ENCODE data around the gene CREM. TPM values are rescaled to one million over a fixed set of nuclear protein-coding genes. Genes with fewer than 3 reads are reported as not detected.

CREM gene
- total and polyA plus RNA-seq, 10 of the 15 experiments (the other 5 are each of a cell fraction or from before 2014, with no cell fraction given), result 51.3 to 115 (median 70.6) TPM

- TF ChIP-seq ZNF384 (IDR thresholded peaks at IDR 0.05; ENCODE audit: borderline replicate concordance, low read depth, low read length) (no peak), BCL11A (IDR thresholded peaks at IDR 0.05; ENCODE audit: low read depth, low read length) (no peak), ZZZ3 (IDR thresholded peaks at IDR 0.05; ENCODE audit: control insufficient read depth, insufficient read length, low read depth) (no peak), CREB1 (IDR thresholded peaks at IDR 0.05; ENCODE audit: low read depth) (no peak)
Observed at GRCh38 chr10:35202050-35202449, 75.4 kb downstream of the CREM start (continued).

DNA sequence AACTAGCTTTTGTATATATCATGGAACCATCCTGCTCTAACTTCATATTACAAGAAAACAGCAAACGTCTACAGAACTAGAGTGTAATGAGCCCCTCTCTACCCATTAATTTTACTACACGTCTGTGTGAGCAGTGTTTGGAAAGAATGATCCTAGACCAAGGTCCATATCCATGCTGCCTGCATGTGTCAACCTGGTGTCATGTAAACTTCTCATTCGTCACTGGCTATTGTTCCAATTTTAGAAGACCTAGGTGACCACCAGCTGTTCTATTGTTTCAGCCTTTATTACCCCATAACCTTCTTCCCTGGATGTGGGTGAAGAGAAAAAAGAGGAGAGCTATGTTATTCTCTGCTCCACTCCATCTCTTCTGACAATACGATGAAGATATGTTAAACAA, 77.1 kb downstream of the CREM start:
- H3K4me1 ChIP-seq (ENCODE audit: control insufficient read depth, insufficient read depth, low read length), result peaks cover 10% of the 10 kb centered on the region
- TF ChIP-seq EP300 (IDR thresholded peaks at IDR 0.05; ENCODE audit: borderline replicate concordance in 1 of 2, control insufficient read depth in 1 of 2, low read depth in 2 of 2, low read length in 2 of 2) (no peak), YY1 (IDR thresholded peaks at IDR 0.05; ENCODE audit: low read depth, low read length) (no peak), CBX3 (IDR thresholded peaks at IDR 0.05; ENCODE audit: borderline replicate concordance, low read depth) (no peak), KAT2A (conservative IDR thresholded peaks at IDR 0.05; ENCODE audit: control insufficient read depth, low read depth, low read length) (no peak), HDGF (IDR thresholded peaks at IDR 0.05) (no peak), RAD51 (IDR thresholded peaks at IDR 0.05) (no peak), NRF1 (conservative IDR thresholded peaks at IDR 0.05; ENCODE audit: low read depth, low read length) (no peak), RB1 (IDR thresholded peaks at IDR 0.05; ENCODE audit: borderline replicate concordance) (no peak), RAD21 (IDR thresholded peaks at IDR 0.05; ENCODE audit: insufficient read depth, low read depth, low read length) (no peak), IKZF2 (IDR thresholded peaks at IDR 0.05) (no peak), GABPA (IDR thresholded peaks at IDR 0.05; ENCODE audit: low read depth) (no peak), NR2C2 (IDR thresholded peaks at IDR 0.05; ENCODE audit: borderline replicate concordance, control insufficient read depth, insufficient read length, low read depth) (no peak), BMI1 (IDR thresholded peaks at IDR 0.05; ENCODE audit: borderline replicate concordance) (no peak), NFIC (IDR thresholded peaks at IDR 0.05; ENCODE audit: low read depth, low read length) (no peak), MXI1 (IDR thresholded peaks at IDR 0.05; ENCODE audit: low read depth, low read length) (no peak), KLF5 (IDR thresholded peaks at IDR 0.05; ENCODE audit: partially characterized antibody) (no peak), MAX (IDR thresholded peaks at IDR 0.05; ENCODE audit: low read depth, low read length) (no peak)
- SMC1A ChIA-PET (ENCODE audit: uncharacterized antibody, unreplicated experiment), result interaction anchor here (1.0 to 6.9 kb wide), 5 partner anchors 8 to 18 kb away, joined by 3 to 56 read pairs (median 10); no protein-coding TSS in a partner anchor
- intact Hi-C loops (cut with micrococcal nuclease; ENCODE audit: unreplicated experiment) (no loop called here), in situ Hi-C loops (cut with MboI) (no loop called here)
- FAIRE-seq (peak; percentile 52), DNase-seq (ENCODE audit: low read depth, low spot score) (no peak), ATAC-seq (no peak)
- no peak overlapping the region for H3K9ac ChIP-seq (ENCODE audit: control insufficient read depth, insufficient read depth, low read length)
- POLR2A ChIA-PET, result no interaction called here
- H3K36me3 ChIP-seq (ENCODE audit: control insufficient read depth in 2 of 2, insufficient read depth in 2 of 2, low read length in 1 of 2), result no peaks in the 10 kb centered on the region
- RAD21 ChIA-PET (ENCODE audit: unreplicated experiment), result interaction anchor here (1.4 to 1.6 kb wide), 3 partner anchors 8 to 75 kb away, joined by 4 to 8 read pairs (median 5); no protein-coding TSS in a partner anchor
- H3K4me2 ChIP-seq (ENCODE audit: control insufficient read depth, insufficient read depth), result no peak overlapping the region
- H3K9me3 ChIP-seq (replicated peaks; ENCODE audit: control insufficient read depth, insufficient read depth, low read length), result no peaks in the 10 kb centered on the region
- H4K20me1 ChIP-seq (ENCODE audit: control insufficient read depth, insufficient read depth), result no peaks in the 10 kb centered on the region
- CTCF ChIA-PET, result interaction anchor here (0.5 to 7.5 kb wide), 8 partner anchors 8 to 359 kb away, joined by 3 to 46 read pairs (median 4); no protein-coding TSS in a partner anchor
- no peak overlapping the region for H2AFZ ChIP-seq (ENCODE audit: control insufficient read depth, low read depth, low read length)
- 97% methylated on average over 4 of the region's 4 CpGs for WGBS (ENCODE audit: insufficient coverage, insufficient replicate concordance, low lambda C conversion rate, missing lambda C conversion rate)
- H3K79me2 ChIP-seq (ENCODE audit: control insufficient read depth, insufficient read depth, low read length), result no peaks in the 10 kb centered on the region
- H3K27me3 ChIP-seq (replicated peaks in 1 of 2; ENCODE audit: control insufficient read depth in 2 of 2, insufficient read depth in 2 of 2, low read length in 1 of 2), result no peaks in the 10 kb centered on the region
- no peak overlapping the region for H3K27ac ChIP-seq (ENCODE audit: control insufficient read depth, insufficient read depth)
- no TSS peak for BruUV-seq (replicated peaks)
- H3K4me3 ChIP-seq, result no peak overlapping the region

Data from GM12878 (cell line).